Kidney epithelial cell (primary cell): Measurements from ENCODE around the gene FOXRED2. TPM values are rescaled to one million over a fixed set of nuclear protein-coding genes. Genes with fewer than 3 reads are reported as not detected.
A peak's percentile ranks its signal among the peaks of the same experiment; 100 is the strongest.

Source experiments
- DNase-seq: peaks from one replicate; pipeline ENCODE4 v3.0.0-alpha.2; 2010; ENCODE audit warnings: low read depth
- H3K27me3 ChIP-seq: 2 replicates; pipeline ENCODE4 v1.6.0; 2011; ENCODE audit warnings: low read length; ENCODE audit not compliant: control insufficient read depth, insufficient read depth
- H3K36me3 ChIP-seq: 2 replicates; pipeline ENCODE4 v1.5.1; 2011; ENCODE audit warnings: low read length; ENCODE audit not compliant: control insufficient read depth, insufficient read depth
- H3K4me3 ChIP-seq: 2 replicates; pipeline ENCODE4 v1.5.1; 2011; ENCODE audit warnings: low read depth, mild to moderate bottlenecking, control low read depth, low read length
- CTCF ChIP-seq: IDR thresholded peaks from 2 replicates; pipeline ENCODE4 v1.5.1; 2011; ENCODE audit warnings: mild to moderate bottlenecking, moderate library complexity, low read length, control low read depth, inconsistent platforms; ENCODE audit not compliant: insufficient read depth, poor library complexity, severe bottlenecking
- total RNA-seq: library from RNA; depleted of rRNA; stranded (reverse); fragments of >200 nt; gene quantifications from 2 replicates; pipeline ENCODE4 v1.2.3, GENCODE V29; 2015

Gene FOXRED2
- total RNA-seq, 1 donor from 2014 or later: 16.6 TPM

- H3K4me3 ChIP-seq: no peak overlapping the region
- peak; percentile 82 for DNase-seq
Observed at GRCh38 chr22:36439481-36440271, 67.2 kb downstream of the FOXRED2 start.

More at GRCh38 chr22:36439481-36440271, 67.2 kb downstream of the FOXRED2 start:
- Histone ChIP-seq H3K27me3 (no peaks in the 10 kb centered on the region), H3K36me3 (no peaks in the 10 kb centered on the region)
- TF ChIP-seq CTCF: no peak

Other genes starting within 250 kb of the FOXRED2 start
- 1,580 and 1,647 TPM in 2 replicates for gene MYH9, start 119.1 kb downstream of the FOXRED2 start, total RNA-seq
- gene TXN2, start 25.4 kb downstream of the FOXRED2 start, total RNA-seq: 56.8 and 66.6 TPM in 2 replicates
- gene EIF3D, start 22.1 kb upstream of the FOXRED2 start, total RNA-seq: 551 and 619 TPM in 2 replicates
- not detected in 2 replicates for gene CACNG2, start 196.7 kb upstream of the FOXRED2 start, total RNA-seq